NCI-H510A treated with DMSO at 0.1 percent for 48 hours (cell line): Measurements from ENCODE around the gene DTX3L.

ENCODE experiments used
- DNase-seq: peaks from one replicate; lab custom pipeline; 2025; lab: John Stamatoyannopoulos, UW

The DTX3L gene

DNA sequence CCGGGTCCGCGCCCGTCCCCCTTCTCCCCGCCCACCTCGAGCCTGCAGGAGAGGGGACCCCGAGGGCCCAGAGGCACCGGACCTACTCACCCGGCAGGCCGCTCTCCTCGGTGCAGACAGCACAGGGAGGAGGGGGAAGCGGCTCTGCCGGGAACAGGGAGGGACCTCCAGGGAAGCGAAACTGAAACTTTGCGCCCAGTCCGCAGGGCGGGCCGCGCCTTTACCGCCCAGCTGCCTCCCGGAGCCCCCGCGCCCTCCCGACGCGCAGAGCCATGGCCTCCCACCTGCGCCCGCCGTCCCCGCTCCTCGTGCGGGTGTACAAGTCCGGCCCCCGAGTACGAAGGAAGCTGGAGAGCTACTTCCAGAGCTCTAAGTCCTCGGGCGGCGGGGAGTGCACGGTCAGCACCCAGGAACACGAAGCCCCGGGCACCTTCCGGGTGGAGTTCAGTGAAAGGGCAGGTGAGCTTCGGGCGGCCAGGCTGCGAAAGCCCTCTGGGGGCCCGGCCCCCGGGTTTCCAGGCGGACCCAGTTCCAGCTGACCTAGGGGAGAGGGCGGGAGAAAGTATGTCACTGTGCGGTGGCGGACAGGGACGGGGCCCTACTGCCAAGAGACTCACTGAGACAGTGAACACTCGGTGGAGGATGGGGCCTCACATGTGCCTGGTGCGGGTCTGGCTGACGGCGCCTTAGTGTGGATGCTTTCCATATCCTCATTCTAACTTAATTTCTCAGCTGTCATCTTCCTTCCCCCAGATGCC, at the start of gene DTX3L, which contains the start of gene PARP9:
Gene DTX3L (plus strand): TSS at position 184 of the 758 bp plus-strand sequence. CDS start 89 bp downstream, at position 273.
Gene PARP9 (minus strand): TSS at position 146 of the 758 bp plus-strand sequence. CDS start 4,680 bp downstream, outside the sequence.
- peak; percentile 68 for DNase-seq

DNA sequence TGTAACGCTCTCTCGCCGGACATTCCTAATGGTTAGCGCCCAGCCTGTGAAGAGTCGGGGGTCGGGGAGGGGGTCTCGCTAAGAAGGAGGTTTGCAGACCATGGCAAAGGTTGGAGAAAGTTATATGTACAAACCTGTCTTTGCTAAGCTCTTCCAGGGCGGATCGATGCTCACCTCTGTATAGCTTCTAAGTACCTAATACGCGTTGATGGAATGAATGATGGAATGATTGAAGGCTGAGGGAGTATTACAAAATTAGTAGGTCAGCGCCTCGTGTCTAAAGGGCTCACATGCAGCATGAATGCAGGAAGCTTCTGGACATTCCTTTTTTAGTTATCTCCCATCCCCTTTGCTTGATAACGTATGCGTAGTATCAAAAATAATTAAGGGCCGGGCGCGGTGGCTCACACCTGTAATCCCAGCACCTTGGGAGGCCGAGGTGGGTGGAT, 49.1 kb upstream of the DTX3L start:
- DNase-seq, result peak; percentile 57

DNA sequence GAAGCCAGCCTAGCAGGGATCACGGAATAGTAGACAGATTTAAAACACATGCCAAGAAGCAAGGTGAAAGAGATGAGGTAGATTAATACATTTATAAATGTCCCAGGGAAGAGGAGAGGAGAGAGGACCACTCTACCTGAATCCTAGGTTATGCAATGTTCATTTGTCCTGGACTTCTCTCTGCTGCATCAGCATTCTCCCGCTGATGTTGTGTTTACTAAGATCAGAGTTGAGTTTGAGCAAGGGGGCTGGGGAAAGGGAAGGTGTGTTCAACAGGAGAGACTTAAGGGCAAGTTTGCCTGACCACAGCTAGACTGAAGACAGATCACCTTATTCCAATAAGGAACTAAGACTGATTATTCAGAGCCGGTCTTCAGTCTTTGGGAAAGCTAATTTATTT, 48.3 kb upstream of the DTX3L start:
- DNase-seq, result no peak

- DNase-seq, result no peak
Measured at GRCh38 chr3:122516846-122517360, 47.2 kb upstream of the DTX3L start.

DNA sequence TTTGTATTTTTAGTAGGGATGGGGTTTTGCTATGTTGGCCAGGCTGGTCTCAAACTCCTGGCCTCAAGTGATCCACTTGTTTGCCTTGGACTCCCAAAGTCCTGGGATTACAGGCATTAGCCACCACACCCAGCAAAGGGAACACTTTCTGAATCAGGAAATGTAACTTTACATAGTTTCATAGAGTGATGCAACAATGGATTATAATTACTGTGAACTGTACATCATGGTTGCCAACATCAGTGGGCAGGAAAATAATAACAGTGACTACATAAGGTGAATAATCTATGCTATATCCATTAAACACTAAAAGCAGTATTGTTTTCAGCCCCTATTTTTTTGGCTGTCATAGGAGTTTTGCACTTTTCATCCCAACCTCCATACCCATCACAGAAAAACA, 44.4 kb upstream of the DTX3L start:
- DNase-seq, result no peak

DNA sequence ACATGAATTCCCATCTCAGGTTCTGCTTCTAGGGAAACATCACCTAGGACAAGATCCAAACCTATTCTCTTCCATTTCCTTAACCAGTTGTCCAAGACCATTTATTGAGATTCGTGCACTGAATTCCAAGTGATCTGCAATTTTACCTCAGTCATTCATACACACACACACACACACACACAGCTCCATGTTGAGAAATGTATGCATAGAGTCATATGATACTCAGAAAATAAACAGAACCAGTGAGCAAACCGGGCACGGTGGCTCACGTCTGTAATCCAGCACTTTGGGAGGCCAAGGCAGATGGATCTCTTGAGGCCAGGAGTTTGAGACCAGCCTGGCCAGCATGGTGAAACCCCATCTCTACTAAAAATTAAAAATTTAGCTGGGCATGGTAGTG, 43.3 kb upstream of the DTX3L start:
- no peak for DNase-seq

DNA sequence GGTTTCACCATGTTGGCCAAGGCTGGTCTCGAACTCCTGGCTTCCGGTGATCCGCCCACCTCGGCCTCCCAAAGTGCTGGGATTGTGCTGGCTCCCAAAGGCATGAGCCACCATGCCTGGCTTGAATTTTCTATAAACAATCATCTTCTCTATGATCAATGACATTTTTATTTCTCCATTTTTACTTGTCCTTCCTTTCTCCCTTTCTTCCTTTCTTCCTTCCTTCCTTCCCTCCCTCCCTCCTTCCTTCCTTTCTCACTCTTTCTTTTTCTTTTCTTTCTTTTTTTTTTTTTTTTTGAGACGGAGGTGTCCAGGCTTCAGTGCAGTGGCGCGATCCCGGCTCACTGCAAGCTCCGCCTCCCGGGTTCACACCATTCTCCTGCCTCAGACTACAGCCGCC, 40.8 kb upstream of the DTX3L start:
- no peak for DNase-seq

DNA sequence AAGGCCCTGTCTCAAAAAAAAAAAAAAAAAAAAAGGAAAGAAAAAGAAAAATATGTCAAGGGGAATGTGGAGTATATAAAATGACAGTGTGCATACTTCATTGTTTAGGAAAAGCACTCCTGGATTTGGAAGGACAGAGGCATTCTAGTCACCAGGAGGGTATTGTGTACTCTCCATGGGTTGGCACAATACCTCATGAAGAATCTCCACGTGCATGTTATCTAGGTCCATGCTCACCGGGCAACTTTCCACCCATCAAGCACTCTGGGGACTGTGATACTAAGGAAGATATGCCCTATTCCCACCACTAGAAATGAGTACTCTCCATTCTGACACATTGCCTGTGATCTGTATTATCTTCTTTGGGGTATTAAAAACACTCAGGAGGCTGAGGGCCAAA, 34.0 kb upstream of the DTX3L start:
- DNase-seq, result no peak

DNA sequence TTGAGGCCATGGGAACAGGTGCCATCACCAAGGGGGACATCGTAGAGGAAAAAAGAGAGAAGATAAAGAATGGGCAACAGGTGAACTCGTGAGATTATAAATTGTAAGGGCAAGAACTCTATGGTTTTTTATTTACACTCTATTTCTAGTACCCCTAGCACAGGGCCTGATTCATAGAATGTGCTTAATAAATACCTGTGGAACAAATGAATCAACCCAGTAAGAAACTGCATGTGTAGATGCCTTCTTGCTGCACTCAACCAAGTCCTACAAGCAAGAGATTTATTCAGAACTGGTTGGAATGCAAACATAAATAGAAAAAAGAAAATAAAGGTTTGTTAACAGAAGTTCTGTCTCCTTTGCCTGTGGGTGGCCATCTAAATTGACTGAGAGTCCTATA, 30.7 kb upstream of the DTX3L start:
- no peak for DNase-seq

- no peak for DNase-seq
Measured at GRCh38 chr3:122533931-122534334, 30.2 kb upstream of the DTX3L start.

- no peak for DNase-seq
Measured at GRCh38 chr3:122535964-122536631, 28.0 kb upstream of the DTX3L start.

DNA sequence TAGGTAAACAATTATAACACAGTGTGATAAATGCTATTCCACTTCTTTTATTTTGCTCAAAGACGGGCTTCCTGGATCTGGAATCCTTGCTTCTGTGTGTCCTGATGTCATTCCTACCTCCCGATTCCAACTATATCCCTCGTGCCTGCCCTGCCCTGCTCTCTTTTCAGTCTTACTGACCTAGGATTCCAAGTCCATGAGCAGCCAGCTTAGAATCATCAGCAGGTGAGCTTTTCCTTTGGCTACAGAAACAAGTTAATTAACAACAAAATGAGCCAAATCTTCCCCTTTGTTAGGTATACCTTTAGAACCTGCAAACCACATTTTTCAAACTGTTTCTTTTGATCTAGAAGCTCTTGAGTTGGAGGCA, 27.5 kb upstream of the DTX3L start:
- DNase-seq, result no peak

DNA sequence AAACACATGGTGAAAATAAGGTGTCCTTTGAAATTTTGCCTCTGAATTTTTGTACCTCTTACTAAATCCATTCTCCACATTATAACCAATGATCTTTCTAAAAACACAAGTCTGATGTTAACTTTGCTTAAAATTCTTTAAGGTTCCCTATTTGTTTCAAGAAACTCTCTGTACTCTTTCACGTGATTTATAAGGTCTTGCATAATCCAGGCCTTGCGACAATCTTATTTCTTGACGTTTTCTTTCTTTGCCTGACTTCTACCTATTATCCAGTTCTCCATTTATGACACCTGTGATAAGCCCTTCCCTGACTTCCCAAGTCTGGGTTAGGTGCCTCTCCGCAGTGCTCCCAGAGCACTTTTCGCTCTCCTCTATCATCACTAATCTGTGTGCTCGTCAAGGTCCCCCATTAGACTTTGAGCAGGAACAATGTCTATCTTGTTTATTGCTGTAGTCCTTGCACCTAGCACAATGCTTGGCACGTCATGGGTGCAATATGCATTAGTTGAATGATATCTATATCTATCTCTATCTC, 25.1 kb upstream of the DTX3L start:
- no peak for DNase-seq

DNA sequence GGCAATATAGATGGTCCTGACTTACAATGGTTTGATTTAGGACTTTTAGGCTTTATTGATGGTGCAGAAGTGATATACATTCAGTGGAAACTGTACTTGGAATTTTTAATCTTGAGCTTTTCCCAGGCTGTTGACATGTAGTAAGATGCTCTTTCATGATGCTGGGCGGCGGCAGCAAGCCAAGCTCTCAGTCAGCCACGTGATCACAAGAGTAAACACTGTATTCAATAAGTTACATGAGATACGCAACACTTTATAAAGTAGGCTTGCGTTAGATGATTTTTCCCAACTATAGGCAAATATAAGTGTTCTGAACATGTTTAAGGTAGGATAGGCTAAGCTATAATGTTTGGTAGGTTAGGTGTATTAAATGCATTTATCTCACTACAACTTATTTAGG, 18.0 kb upstream of the DTX3L start:
- DNase-seq, result no peak

- DNase-seq, result no peak
Measured at GRCh38 chr3:122548076-122548475, 16.1 kb upstream of the DTX3L start.

- DNase-seq, result no peak
Measured at GRCh38 chr3:122548619-122549018, 15.5 kb upstream of the DTX3L start.

GRCh38 chr3:122553171-122553570, 11.0 kb upstream of the DTX3L start:
- no peak for DNase-seq

DNA sequence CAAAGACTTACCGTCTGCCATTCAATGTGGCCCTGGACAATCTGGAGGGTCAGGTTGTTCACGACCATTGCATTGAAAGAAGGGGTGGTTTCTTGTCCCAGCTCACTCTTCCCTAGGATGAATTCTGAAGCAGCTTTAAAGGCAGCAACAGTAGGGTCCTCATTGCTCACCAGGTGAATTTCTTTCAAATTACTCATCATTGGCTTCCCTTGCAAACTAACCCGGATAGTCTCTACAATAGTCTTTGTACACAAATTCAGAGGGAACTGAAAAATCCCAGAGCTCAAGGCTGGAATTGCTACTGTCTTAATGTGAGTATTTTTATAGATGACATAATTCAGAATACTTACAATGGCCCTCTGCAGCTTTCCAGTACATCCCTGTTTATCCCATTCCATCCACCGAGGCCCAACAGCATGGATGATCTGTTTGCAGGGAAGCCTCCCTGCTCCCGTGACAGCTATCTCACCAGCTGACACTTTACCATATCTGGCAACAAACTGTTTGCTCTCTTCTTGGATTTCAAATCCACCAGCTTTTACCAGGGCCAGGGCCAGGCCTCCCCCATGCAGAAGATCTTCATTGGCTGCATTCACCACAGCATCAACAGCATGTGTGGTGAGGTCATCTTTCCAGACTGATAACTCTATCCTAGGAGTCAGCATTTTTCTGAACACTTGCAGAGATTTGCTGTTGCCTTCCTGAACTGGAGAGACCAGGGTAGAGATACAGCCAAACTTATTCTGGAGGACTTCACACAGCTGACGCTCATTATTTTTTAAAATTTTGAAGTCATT, 8.7 kb upstream of the DTX3L start:
- no peak for DNase-seq

DNA sequence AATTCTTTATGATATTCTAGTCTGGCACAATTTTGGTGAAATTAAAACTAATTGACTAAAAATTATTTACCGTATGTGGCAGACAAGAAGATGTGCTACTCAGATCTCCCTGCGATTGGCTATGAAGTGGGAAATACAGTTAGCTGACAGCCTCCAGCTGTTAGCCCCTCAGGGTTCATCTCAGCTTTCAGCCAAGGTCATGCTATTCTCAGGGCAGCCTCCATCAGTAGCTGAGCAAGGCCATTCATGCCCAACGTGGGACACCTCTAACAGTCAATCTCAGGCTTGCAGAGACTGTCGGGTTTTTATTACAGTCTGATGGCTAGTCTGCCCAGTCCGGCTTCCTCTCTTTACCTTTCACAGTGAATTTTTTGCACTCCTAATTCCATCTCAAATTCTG, 6.8 kb upstream of the DTX3L start:
- DNase-seq, result no peak

DNA sequence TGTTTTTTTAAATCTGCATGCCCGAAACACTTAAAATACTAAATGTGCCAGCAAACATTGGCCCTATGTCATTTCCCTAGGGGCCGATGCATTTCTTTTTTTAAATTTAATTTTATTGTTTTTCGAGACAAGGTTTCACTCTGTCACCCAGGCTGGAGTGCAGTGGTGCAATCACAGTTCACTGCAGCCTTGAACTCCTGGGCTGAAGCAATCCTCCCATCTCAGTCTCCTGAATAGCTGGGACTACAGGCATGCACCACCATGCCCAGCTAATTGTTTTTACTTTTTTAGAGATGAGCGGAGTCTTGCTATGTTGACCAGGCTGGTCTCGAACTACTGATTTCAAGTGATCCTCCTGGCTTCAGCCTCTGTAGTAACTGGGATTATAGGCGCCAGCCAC, 5.5 kb upstream of the DTX3L start:
- no peak for DNase-seq

DNA sequence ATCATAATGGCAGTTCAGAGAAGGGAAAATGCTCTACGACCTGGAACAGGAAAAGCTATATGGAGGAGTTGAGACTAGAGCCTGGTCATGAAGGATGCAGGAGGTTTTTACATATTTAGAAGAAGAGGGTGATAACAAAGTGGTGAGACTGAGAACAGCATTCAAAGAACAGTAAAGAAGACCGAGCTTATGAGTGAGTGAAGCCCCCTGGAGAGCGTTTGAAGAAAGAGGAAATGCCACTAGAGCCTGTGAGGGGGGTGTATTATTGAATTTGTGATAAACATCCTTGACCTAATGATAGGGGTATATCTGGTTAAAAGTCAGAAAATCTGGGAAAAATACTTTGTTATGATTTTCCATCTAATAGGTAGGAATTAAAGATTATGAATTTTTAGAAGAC, 4.2 kb upstream of the DTX3L start:
- no peak for DNase-seq

DNA sequence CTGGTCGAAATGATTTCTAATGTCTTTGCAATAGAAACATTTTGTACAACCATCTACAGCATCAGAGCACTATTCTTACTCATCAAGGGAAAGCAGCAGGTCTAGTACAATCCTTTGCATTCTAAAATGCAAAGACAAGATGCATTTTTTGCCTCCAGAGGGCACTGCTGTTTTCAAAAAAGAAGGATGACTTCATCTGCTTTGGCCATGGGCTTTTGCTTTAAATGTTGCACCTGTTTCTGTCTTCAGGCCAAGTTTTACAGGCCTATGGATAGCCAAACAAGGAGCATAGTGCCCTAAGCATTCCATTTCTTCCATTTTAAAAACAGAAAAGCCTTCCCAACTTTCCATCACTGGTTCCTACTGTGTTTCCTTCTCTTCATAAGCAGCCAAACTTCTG, 3.5 kb upstream of the DTX3L start:
- peak; percentile 45 for DNase-seq
